Neural cell (in vitro differentiated cells): Measurements from ENCODE around the gene IL10.
"Not testable (repeated sequence)": the region's sequence is repeated elsewhere in the genome, so short reads cannot be mapped to it uniquely, and the experiment has no call there.

ENCODE experiments used
- CTCF ChIP-seq: fragments of 450-650 bp; IDR thresholded peaks from 2 replicates; pipeline ENCODE4 v1.5.1; 2014; ENCODE audit warnings: antibody characterized with exemption, mild to moderate bottlenecking, moderate library complexity; ENCODE audit not compliant: poor library complexity, severe bottlenecking
- TAF1 ChIP-seq: IDR thresholded peaks from 2 replicates; pipeline ENCODE4 v1.6.1; 2012; ENCODE audit warnings: low read depth

GRCh38 chr1:206778911-206779310, 6.6 kb upstream of the IL10 start:
- TF ChIP-seq CTCF, TAF1: not testable (repeated sequence)
